ENCODE results near the gene RHOT2.

- TF ChIP-seq CTCF (optimal IDR thresholded peaks at IDR 0.05 in 1 of 3, IDR thresholded peaks at IDR 0.05 in 1 of 3, conservative IDR thresholded peaks at IDR 0.05 in 1 of 3; ENCODE audit: extremely low read depth in 1 of 3, insufficient read depth in 2 of 3, low read length in 3 of 3) (no peak), EZH2 (IDR thresholded peaks at IDR 0.05; ENCODE audit: low read length) (no peak)
Observed at GRCh38 chr16:710500-711075, 42.7 kb downstream of the RHOT2 start.

Data from keratinocyte (primary cell).